ENCODE data around the gene AUH.

DNA sequence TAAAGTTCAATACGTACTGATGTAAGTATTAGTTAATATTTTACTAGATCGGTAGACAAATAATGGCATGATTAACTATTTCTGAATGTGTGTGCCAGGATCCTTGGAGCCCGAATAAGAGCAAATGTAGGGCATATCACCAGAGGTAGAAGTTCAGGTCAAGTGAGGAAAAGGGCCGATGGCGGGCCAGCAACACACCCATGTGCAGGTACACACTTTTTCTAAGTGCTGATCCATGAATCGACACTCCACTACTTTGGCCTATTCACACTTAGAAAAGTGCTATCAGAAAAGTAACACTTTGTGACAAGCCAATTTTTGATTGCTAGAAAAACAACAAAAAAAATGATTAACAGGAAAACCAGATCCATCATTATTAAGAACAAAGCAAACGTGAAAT lies 150.3 kb downstream of the AUH start:
- TF ChIP-seq EP300 (IDR thresholded peaks at IDR 0.05; ENCODE audit: borderline replicate concordance) (no peak), CEBPB (IDR thresholded peaks at IDR 0.05) (no peak)

Measured in Ishikawa (cell line).